ENCODE data around the gene AXL.

Gene AXL

DNA sequence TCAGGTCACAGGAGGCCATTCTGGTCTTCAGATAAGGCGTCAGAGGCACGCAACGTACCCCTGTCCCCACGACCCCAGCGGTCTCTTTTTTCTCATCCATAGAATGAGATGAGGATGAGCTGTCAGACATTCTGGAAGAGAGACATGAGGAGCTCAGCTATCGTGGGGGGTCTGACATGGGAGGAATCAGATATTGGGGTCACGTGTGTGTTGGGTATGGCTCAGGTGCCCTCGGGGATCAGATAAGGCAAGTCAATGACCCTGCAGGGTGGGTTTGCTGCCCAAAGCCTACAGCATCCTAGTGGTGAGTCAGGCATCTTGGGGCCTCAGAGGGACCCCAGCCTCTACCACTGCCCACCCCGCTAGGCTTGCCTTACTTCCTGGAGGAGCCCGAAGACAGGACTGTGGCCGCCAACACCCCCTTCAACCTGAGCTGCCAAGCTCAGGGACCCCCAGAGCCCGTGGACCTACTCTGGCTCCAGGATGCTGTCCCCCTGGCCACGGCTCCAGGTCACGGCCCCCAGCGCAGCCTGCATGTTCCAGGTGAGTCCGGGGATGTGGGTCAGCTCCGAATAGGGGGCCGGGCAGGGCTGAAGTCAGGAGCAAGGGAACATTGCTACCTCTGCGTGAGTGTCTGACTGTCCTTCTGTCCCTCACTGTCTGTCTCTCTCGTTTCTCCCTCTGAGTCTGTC, 2.6 kb downstream of the AXL start:
- Histone ChIP-seq H3K27me3 (ENCODE audit: control insufficient read depth, insufficient read depth, low read length) (no peaks in the 10 kb centered on the region), H3K36me3 (ENCODE audit: control insufficient read depth, insufficient read depth, low read length) (no peaks in the 10 kb centered on the region), H2AFZ (no peak overlapping the region), H3K4me3 (ENCODE audit: low read depth, low read length) (no peak overlapping the region), H3K4me2 (ENCODE audit: low read length) (no peak overlapping the region), H3K4me1 (peaks cover 8% of the 10 kb centered on the region), H3K27ac (no peak overlapping the region), H3K9ac (no peak overlapping the region), H3K9me3 (ENCODE audit: control insufficient read depth, low read length) (no peaks in the 10 kb centered on the region), H3K79me2 (no peaks in the 10 kb centered on the region)
- TF ChIP-seq, protein P1, sequence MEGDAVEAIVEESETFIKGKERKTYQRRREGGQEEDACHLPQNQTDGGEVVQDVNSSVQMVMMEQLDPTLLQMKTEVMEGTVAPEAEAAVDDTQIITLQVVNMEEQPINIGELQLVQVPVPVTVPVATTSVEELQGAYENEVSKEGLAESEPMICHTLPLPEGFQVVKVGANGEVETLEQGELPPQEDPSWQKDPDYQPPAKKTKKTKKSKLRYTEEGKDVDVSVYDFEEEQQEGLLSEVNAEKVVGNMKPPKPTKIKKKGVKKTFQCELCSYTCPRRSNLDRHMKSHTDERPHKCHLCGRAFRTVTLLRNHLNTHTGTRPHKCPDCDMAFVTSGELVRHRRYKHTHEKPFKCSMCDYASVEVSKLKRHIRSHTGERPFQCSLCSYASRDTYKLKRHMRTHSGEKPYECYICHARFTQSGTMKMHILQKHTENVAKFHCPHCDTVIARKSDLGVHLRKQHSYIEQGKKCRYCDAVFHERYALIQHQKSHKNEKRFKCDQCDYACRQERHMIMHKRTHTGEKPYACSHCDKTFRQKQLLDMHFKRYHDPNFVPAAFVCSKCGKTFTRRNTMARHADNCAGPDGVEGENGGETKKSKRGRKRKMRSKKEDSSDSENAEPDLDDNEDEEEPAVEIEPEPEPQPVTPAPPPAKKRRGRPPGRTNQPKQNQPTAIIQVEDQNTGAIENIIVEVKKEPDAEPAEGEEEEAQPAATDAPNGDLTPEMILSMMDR (IDR thresholded peaks at IDR 0.05), result no peak

DNA sequence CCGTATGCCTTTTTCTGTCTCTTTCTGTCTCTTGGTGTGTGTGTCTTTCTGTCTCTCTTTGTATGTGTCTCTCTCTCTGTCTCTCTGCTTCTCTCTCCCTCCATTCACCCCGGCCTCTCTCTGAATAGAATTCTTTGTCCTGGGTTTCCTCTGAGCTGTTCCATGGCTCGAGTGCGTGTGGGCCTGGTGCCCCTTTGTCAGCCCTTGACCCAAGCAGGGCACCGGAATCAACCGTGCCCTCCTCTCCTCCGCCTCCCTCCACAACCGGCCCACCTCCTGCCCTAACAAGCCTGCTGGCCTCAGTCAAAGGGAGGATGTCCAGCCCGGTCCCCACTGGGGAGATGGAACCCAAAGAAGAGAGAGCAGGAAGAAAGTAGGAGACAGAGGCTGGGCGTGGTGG, 3.2 kb downstream of the AXL start:
- no peak overlapping the region for H3K9ac ChIP-seq
- no peaks in the 10 kb centered on the region for H3K9me3 ChIP-seq (ENCODE audit: control insufficient read depth, low read length)
- H3K4me2 ChIP-seq (ENCODE audit: low read length), result no peak overlapping the region
- H3K4me3 ChIP-seq (ENCODE audit: low read depth, low read length), result no peak overlapping the region
- H3K27ac ChIP-seq, result no peak overlapping the region
- H2AFZ ChIP-seq, result no peak overlapping the region
- TF ChIP-seq, protein P1 (IDR thresholded peaks at IDR 0.05), result no peak
- H3K36me3 ChIP-seq (ENCODE audit: control insufficient read depth, insufficient read depth, low read length), result no peaks in the 10 kb centered on the region
- no peaks in the 10 kb centered on the region for H3K79me2 ChIP-seq
- H3K4me1 ChIP-seq, result peaks cover 10% of the 10 kb centered on the region
- H3K27me3 ChIP-seq (ENCODE audit: control insufficient read depth, insufficient read depth, low read length), result no peaks in the 10 kb centered on the region

DNA sequence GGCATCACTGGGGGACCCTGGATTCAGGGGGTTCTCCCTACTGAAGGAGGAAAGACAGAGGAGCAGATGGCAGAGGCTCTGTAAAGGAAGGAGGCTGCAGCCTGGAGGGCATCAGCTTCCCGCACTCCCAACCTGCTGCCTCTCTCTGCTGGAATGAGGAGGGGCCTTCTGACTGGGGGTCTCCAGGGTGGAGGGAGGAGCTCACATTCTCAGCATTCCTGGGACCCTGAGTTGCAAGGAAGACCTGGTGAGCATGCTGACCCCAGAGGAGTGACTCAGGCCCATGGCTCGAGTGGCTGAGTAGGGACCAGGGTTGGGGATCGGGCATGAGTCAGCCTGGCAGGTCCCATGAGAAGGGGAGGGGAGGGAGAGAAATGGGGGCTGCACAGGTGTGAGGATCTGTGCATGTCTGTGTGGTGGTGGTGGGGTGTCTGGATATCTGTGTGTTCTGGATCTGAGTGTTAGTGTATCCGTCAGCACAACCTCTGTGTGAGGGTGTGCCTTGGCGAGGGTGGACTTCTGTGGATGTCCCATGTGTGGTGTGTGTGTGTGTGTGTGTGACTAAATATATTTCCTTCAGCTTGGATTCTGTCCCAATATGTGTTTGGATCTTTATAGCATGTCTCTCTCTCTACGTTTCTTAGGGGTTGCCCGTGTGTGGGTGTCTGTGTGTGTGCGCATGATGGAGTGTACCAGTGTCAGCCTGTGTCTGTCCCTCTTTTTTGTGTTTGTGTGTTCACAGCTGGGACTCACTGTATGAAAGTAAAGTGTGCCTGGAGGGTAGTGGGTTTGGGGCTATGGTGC, 4.6 kb downstream of the AXL start:
- TF ChIP-seq, protein P1 (IDR thresholded peaks at IDR 0.05), result no peak
- Histone ChIP-seq H3K27me3 (ENCODE audit: control insufficient read depth, insufficient read depth, low read length) (no peaks in the 10 kb centered on the region), H3K36me3 (ENCODE audit: control insufficient read depth, insufficient read depth, low read length) (no peaks in the 10 kb centered on the region), H3K27ac (no peak overlapping the region), H3K79me2 (no peaks in the 10 kb centered on the region), H3K4me3 (ENCODE audit: low read depth, low read length) (no peak overlapping the region), H3K9me3 (ENCODE audit: control insufficient read depth, low read length) (no peaks in the 10 kb centered on the region), H3K9ac (no peak overlapping the region), H2AFZ (no peak overlapping the region), H3K4me2 (ENCODE audit: low read length) (no peak overlapping the region), H3K4me1 (peaks cover 5% of the 10 kb centered on the region)

DNA sequence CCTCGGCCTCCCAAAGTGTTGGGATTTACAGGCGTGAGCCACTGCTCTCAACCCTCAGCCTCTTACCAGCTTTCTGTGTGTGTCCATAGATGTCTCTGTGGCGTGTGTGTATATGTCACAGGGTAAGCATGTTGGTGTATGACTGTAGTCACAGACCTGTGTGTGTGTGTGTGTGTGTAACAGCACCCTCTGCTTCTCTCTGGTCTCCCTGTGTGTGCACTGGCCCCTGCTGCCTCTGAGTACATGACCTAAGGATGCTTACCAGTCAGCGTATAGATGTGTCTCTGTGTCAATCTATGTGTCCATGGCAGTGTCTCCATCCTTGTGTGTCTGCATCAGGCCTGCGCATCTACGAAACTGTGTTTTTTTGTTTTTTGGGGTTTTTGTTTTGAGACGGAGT, 5.6 kb downstream of the AXL start:
- Histone ChIP-seq H3K27ac (no peak overlapping the region), H3K79me2 (no peaks in the 10 kb centered on the region), H3K4me3 (ENCODE audit: low read depth, low read length) (no peak overlapping the region), H3K9me3 (ENCODE audit: control insufficient read depth, low read length) (no peaks in the 10 kb centered on the region), H3K4me1 (peaks cover 4% of the 10 kb centered on the region), H3K27me3 (ENCODE audit: control insufficient read depth, insufficient read depth, low read length) (no peaks in the 10 kb centered on the region), H3K9ac (no peak overlapping the region), H2AFZ (no peak overlapping the region), H3K4me2 (ENCODE audit: low read length) (no peak overlapping the region), H3K36me3 (ENCODE audit: control insufficient read depth, insufficient read depth, low read length) (no peaks in the 10 kb centered on the region)
- TF ChIP-seq, protein P1 (IDR thresholded peaks at IDR 0.05), result no peak
